Measurements from ENCODE around the gene DCDC2B.

DNA sequence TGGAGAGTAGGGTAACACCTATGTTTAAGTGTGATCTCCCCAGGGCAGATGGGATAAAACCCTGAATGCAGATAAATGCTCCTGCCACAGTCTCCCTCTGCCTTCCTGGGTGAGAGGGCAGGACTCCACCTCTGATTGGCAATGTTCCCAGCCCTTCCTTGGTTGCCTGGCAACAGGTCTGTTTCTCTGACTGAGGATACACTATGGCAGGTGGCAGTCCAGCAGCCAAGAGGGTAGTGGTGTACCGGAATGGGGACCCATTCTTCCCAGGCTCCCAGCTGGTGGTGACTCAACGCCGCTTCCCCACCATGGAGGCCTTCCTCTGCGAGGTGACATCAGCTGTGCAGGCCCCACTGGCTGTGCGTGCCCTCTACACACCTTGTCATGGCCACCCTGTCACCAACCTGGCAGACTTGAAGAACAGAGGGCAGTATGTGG is at the start of gene DCDC2B:
- TF ChIP-seq, protein P1, sequence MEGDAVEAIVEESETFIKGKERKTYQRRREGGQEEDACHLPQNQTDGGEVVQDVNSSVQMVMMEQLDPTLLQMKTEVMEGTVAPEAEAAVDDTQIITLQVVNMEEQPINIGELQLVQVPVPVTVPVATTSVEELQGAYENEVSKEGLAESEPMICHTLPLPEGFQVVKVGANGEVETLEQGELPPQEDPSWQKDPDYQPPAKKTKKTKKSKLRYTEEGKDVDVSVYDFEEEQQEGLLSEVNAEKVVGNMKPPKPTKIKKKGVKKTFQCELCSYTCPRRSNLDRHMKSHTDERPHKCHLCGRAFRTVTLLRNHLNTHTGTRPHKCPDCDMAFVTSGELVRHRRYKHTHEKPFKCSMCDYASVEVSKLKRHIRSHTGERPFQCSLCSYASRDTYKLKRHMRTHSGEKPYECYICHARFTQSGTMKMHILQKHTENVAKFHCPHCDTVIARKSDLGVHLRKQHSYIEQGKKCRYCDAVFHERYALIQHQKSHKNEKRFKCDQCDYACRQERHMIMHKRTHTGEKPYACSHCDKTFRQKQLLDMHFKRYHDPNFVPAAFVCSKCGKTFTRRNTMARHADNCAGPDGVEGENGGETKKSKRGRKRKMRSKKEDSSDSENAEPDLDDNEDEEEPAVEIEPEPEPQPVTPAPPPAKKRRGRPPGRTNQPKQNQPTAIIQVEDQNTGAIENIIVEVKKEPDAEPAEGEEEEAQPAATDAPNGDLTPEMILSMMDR (IDR thresholded peaks at IDR 0.05; ENCODE audit: borderline replicate concordance, extremely low read depth, low read length, poor library complexity, severe bottlenecking) = no peak
- TF ChIP-seq EZH2 (IDR thresholded peaks at IDR 0.05; ENCODE audit: borderline replicate concordance, low read depth, low read length, severe bottlenecking) = no peak

Data from DND-41 (cell line).